ENCODE results near the gene CD3D.

GRCh38 chr11:118294053-118294452 is 48.5 kb downstream of the CD3D start:
- no peak for TF ChIP-seq CTCF (IDR thresholded peaks at IDR 0.05)
- TF ChIP-seq POLR2AphosphoS5 (IDR thresholded peaks at IDR 0.05) = no peak
- no peak for TF ChIP-seq POLR2A (IDR thresholded peaks at IDR 0.05)
- TF ChIP-seq EP300 (IDR thresholded peaks at IDR 0.05) = no peak

Data from gastroesophageal sphincter (tissue), 3 donors.